GM10248 (cell line): ENCODE measurements around the gene PKNOX2.

ENCODE experiments used
- CTCF ChIA-PET: fragments of 300-600 bp; sonication (Branson Sonifier 250); formaldehyde crosslinking; extraction: SDS; loops from one replicate; lab custom pipeline; 2021; ENCODE audit warnings: antibody characterized with exemption; lab: Yijun Ruan, JAX
- POLR2A ChIA-PET: fragments of 350-650 bp; sonication (Branson Sonifier 250); formaldehyde crosslinking; extraction: SDS; loops from one replicate; lab custom pipeline; 2020; ENCODE audit warnings: antibody characterized with exemption; lab: Yijun Ruan, JAX
- DNase-seq: peaks from one replicate; pipeline ENCODE4 v3.0.0; 2012; ENCODE audit errors: extremely low spot score
- CTCF ChIP-seq: IDR thresholded peaks from 2 replicates; pipeline ENCODE4 v1.5.1; 2012; ENCODE audit warnings: mild to moderate bottlenecking, low read depth; ENCODE audit errors: extremely low read depth, missing control alignments, control extremely low read depth

PKNOX2 gene

DNA sequence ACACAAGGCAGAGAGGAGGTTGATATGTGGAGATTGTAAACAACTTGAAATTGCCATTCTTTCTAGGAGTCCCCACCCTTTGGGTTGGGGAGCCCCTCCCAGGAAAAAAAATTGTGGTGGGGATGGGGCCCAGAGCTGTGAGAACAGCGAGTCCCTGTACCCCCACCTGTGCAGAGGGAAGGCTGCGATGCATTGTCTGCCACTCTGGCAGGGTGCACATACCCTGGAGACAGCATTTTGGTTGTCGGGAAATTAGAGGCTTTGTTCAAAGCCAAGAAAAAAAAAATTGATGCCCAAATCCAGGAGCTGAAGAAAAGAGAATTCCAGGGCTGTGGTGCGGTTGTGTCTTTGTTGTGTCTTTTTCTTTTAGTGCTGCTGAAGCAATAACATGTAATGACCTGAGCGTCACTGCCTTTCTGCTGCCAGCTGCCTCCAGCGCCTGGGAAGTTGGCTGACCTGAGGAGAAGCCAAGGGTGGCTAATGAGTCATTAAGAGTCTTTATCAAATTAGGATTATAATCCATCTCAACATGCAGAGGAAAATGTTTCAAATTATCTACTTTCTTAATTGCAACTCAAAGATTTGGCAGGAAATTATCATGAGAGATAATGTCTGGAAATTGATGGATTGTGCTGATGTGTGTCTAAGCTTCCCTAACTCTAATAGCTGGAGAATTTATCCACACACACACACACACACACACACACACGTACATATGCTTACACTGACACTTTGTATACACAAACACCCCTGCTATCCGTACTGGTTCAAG lies 8.0 kb upstream of the PKNOX2 start:
- no peak for TF ChIP-seq CTCF
- ChIA-PET POLR2A (no interaction called here), CTCF (interaction anchor here (1.1 kb wide), 1 partner anchor 14 kb away, joined by 4 read pairs; no protein-coding TSS in a partner anchor)
- DNase-seq, result no peak

DNA sequence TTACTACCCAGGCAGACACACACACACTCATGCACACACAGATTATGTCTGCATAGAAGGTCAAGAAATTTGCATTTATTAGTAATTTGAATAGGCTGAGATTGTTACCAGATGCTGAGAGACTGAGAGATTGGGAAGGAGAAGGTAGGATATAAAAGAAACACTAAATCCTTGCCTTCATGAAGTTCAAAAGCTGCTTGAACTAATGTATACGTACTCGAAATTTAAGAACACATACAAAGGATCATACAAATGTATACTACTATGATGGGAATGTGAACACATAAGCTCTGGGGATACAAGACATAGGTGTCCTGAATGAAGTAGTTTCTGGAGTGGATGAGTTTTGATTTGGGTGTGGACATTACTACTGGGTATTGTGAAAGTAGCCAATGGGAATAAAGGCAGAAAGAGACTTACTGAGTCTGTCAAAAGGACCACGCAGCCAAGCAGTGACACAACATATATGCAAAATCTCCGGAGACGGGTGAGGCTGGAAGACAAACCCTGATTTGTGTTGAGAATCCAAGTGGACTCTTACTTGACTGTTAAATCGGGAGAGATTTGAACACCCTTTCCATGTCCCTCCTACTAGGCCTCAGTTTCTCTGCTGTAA lies 7.3 kb upstream of the PKNOX2 start:
- TF ChIP-seq CTCF, result no peak
- DNase-seq, result no peak
- ChIA-PET CTCF (interaction anchor here (1.1 to 3.6 kb wide), 2 partner anchors 15 to 16 kb away, joined by 4 to 20 read pairs; no protein-coding TSS in a partner anchor), POLR2A (no interaction called here)

- TF ChIP-seq CTCF, result no peak
- CTCF ChIA-PET, result interaction anchor here (3.6 kb wide), 1 partner anchor 17 kb away, joined by 20 read pairs; no protein-coding TSS in a partner anchor
- no peak for DNase-seq
- POLR2A ChIA-PET, result no interaction called here
Measured at GRCh38 chr11:125157953-125158680, 6.4 kb upstream of the PKNOX2 start.

DNA sequence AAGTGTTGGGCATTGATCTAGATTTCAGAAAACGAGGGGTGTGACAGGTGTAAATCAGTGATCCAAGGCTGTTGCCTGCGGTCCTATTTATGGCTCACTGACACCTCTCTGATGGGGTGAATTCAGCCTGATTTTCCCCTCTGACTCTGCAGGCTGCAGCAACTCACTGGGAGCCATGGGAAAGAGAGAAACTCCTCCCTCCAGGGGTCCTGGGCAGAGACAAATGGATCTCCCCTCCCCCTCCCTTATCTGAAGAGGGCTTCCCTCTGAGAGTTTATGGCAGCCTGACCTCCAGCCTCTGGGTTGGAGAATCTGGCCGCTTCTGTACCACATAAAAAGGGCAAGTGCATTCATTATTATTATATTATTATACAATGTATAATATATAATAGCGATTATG lies 1.8 kb upstream of the PKNOX2 start:
- no peak for DNase-seq
- ChIA-PET CTCF (interaction anchor here (1.2 to 1.8 kb wide), 4 partner anchors 8 to 21 kb away, joined by 3 to 4 read pairs (median 4); no protein-coding TSS in a partner anchor), POLR2A (no interaction called here)
- no peak for TF ChIP-seq CTCF

GRCh38 chr11:125163431-125164063 lies 1.0 kb upstream of the PKNOX2 start:
- CTCF ChIA-PET, result interaction anchor here (1.7 to 2.7 kb wide), 3 partner anchors 9 to 13 kb away, joined by 4 to 15 read pairs (median 4); no protein-coding TSS in a partner anchor
- POLR2A ChIA-PET, result no interaction called here
- DNase-seq, result no peak
- no peak for TF ChIP-seq CTCF

DNA sequence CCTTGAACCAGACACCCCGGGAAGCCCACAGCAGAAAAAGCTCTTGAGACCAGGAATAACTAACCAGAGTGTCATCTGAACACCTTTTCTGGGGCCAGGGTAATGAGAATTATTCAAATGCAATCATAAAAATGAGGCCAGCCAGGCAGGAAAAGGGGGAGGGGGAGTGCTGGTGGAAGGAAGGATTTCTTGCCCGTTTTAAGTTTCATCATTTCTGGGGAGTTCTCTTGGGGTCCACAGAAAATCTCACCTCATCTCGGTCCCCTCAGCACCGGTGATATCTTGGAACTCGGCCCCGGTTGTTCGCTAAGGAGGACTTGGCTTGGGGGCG lies 495 bp upstream of the PKNOX2 start:
- POLR2A ChIA-PET, result no interaction called here

More for the DNA sequence above, 495 bp upstream of the PKNOX2 start:
- DNase-seq, result no peak
- no peak for TF ChIP-seq CTCF
- CTCF ChIA-PET, result interaction anchor here (1.0 to 2.7 kb wide), 4 partner anchors 10 to 184 kb away, joined by 3 to 15 read pairs (median 4); no protein-coding TSS in a partner anchor
